ENCODE results near the gene SEBOX. TPM values are rescaled to one million over a fixed set of nuclear protein-coding genes. Genes with fewer than 3 reads are reported as not detected.

The SEBOX gene
- total RNA-seq, 1 experiment from 2014 or later, result not detected

DNA sequence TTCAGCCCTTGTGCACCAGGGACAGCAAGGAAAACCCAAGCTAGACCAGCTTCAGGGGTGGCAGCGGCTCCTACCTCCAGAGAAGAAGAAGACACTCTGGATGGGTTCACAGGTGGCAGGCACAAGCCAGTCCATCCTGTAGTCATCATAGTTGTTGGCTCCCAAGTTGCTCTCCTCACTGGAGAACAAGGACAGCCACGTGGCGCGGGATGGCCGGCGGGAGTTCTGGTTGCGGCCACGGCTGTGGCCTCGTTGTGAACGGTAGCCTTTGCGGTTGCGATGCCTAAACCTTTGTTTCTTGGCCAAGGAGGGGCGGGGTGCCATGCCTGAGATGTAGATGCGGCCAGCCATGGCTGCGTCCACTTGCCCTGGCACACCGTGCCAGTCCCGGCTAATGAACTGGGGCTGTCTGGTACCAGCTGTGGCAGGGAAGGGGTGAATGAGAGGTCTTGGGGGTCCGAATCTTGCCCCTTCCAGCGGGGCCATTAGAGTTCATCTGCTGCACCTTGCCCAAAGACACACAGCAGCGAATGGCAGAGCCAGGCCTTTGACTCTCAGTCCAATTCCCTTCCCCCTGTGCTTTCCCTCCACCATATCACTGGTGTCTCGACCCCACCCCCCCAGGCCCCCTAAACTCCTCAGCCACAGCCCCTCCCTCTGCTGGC lies 2.8 kb upstream of the SEBOX start:
- H3K4me1 ChIP-seq, result peaks cover 12% of the 10 kb centered on the region
- H3K36me3 ChIP-seq, result no peaks in the 10 kb centered on the region; the same call in 1 of the 2 replicates
- no peak for DNase-seq
- H3K27ac ChIP-seq, result no peak overlapping the region
- no peaks in the 10 kb centered on the region for H3K27me3 ChIP-seq
- no peaks in the 10 kb centered on the region for H3K9me3 ChIP-seq (replicated peaks)
- no peak overlapping the region for H3K4me3 ChIP-seq

DNA sequence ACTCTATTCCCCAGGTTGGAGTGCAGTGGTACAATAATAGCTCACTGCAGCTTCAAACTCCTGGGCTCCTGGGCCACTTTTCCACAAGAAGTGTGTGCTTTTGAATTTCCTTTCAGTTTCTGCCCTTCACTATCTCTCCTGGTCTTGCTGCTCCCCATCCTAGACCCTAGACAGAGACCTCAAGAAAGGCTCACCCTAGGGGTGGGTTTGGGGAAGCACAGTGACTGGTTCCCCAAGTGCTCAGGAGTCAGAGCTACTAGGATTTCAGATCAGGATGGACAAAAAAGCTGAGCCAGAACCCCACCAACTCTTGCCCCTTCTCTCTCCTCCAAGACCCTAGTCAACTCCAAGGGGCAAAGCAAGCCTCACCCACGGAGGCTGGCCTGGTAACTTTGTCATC lies 1.6 kb upstream of the SEBOX start:
- Histone ChIP-seq H3K9me3 (replicated peaks) (no peaks in the 10 kb centered on the region), H3K36me3 (no peaks in the 10 kb centered on the region; the same call in 1 of the 2 replicates), H3K27me3 (no peaks in the 10 kb centered on the region), H3K4me1 (peaks cover 12% of the 10 kb centered on the region), H3K4me3 (no peak overlapping the region), H3K27ac (no peak overlapping the region)
- DNase-seq, result no peak

DNA sequence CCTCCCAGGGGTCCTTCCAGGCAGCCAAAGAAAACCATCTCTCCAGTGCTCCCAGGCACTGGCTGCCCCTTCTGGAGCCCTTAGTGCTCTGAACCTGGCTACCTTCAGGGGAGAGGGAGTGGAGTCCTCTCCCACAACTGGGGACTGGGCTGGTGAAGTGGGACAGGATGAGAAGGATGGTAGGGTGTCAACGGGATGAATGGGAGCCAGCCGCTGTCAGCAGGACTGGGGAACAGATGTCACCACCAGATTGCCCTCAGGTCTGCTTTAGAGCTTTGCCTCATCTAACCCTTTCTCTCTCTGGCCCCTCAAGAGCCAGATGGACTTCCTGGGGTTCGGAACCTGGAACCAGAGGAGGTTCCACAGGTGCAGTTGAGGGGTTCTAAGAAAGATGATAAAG lies 488 bp upstream of the SEBOX start:
- H3K4me1 ChIP-seq, result peaks cover 6% of the 10 kb centered on the region
- H3K36me3 ChIP-seq, result peaks cover 8% of the 10 kb centered on the region
- no peak overlapping the region for H3K4me3 ChIP-seq
- DNase-seq, result no peak
- H3K27me3 ChIP-seq, result no peaks in the 10 kb centered on the region
- no peaks in the 10 kb centered on the region for H3K9me3 ChIP-seq (replicated peaks)
- no peak overlapping the region for H3K27ac ChIP-seq

DNA sequence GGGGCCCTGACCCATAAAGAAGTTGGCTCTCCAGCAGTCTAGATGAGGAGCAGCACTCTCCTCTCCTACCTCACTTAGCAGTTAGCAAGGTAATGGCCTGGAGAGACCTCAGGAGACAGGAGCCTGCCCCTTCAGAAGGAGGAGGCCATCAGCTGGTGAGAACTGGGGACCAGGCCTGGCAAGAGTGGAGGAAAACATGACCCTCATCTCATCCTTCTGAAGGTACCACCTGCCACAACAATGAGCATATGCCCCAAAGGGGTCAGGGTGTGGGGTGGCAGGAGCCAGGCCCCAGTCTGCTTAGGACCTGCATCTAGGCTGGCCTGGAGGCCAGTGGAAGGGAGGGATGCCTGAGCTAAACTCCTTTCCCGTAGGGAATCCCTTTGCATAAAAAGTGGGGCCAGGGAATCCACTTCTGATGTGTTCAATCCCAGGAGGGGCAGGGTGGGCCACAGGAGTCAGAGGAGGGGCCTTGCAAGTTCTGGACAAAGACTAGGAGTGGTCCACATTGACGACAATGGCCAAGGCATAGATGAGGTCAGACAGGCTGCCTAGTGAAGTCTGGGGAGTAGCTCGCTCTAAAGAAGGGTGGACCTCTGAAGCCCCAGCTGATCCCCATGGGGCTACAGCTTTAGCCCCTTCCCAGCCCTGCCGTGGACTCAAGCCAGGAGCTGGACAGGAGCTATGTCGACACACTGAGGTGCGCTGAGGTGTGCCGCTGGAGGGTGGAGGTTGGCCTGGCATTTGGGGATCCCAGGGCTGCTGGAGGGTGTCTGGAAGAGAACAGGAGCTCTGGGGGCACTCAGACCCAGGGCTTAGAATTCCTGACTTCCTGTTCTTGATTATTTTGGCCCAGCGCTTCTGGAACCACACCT lies 986 bp downstream of the SEBOX start:
- H3K27me3 ChIP-seq, result no peaks in the 10 kb centered on the region
- H3K36me3 ChIP-seq, result peaks cover 18% of the 10 kb centered on the region
- no peaks in the 10 kb centered on the region for H3K4me1 ChIP-seq
- H3K27ac ChIP-seq, result no peak overlapping the region
- no peaks in the 10 kb centered on the region for H3K9me3 ChIP-seq (replicated peaks)
- no peak overlapping the region for H3K4me3 ChIP-seq
- no peak for DNase-seq

DNA sequence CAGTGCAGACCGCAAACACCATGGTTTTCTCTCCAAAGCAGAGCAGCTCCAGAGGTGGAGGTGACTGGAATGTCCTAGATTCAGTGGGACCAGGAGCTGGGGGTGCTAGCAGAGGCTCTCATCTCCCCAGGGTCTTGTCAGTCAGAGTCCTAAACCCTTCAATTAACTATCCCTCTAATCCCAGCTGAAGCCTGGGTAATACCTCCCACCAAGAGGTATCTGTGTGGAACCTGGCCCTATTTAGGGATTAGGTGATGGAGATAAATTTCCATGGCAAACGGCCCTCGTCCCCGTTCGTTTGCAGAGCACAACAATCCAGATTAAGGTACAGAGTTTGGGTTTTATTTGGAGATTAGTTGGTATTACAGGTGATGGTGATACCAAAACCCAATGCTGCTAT lies 1.8 kb downstream of the SEBOX start:
- no peaks in the 10 kb centered on the region for H3K4me1 ChIP-seq
- H3K27ac ChIP-seq, result no peak overlapping the region
- DNase-seq, result no peak
- peaks cover 18% of the 10 kb centered on the region for H3K36me3 ChIP-seq
- no peaks in the 10 kb centered on the region for H3K27me3 ChIP-seq
- H3K4me3 ChIP-seq, result no peak overlapping the region
- no peaks in the 10 kb centered on the region for H3K9me3 ChIP-seq (replicated peaks)

DNA sequence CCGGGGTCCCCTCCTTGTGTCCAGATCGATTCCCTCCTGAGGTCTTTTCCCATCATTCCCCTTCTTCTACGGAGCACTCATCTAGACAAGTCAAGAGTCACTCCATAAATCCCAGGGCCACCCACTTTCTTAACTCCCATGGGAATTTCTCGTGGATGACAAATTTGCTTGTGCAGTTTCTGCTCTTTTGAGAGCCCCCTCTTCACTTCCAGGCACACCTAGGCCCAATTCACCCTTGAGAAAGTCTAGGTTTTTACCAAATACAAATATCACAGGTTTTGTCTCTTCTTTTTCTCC lies 7.2 kb downstream of the SEBOX start:
- Histone ChIP-seq H3K9me3 (replicated peaks) (no peaks in the 10 kb centered on the region), H3K4me3 (peak overlapping the region; percentile 93), H3K27ac (peak overlapping the region; percentile 71), H3K27me3 (no peaks in the 10 kb centered on the region), H3K4me1 (peaks cover 6% of the 10 kb centered on the region; the same call in 1 of the 2 replicates), H3K36me3 (peaks cover 34% of the 10 kb centered on the region)
- DNase-seq, result no peak

DNA sequence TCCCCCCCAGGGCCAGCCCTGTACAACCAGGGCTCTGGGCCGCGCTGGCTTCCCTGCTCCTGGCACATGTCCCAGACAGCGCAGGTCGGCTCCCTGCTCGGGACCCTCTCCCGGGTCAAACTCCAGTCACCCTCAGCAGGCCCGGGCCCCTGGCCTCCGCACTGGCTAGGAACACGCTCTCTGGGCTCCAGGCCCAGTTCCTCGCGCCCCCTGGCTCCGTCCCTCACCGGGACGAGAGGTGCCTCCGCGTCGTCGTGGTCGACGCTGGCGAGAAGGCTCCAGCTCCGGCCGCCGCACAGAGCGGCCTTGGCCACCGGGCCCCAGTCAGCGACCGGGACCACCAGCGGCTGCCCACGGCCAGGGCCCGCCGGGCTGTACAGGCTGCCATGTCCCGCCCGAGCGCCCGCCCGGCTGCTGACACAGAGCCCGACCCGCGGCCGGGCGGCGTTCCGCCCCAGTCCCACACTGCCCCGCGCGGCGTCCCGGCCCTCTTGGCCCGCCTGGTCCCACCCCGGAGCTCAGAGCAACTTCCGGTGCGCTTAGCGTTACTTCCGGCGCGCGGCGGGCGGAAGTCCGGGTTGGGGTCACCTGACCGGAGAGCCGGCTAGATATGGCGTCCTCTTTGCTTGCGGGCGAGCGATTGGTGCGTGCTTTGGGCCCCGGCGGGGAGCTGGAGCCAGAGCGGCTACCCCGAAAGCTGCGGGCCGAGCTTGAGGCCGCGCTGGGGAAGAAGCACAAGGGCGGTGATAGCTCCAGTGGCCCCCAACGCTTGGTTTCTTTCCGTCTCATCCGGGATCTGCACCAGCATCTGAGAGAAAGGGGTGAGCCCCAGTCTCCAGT lies 7.7 kb downstream of the SEBOX start, which contains the start of gene POLDIP2:
Gene POLDIP2 (minus strand): TSS at position 467 of the 840 bp plus-strand sequence. CDS start 79 bp downstream, at position 388.
- peaks cover 39% of the 10 kb centered on the region for H3K36me3 ChIP-seq
- H3K4me1 ChIP-seq, result peaks cover 6% of the 10 kb centered on the region; the same call in 1 of the 2 replicates
- H3K4me3 ChIP-seq, result peak within 1 kb of the TSS; percentile 93
- peak within 1 kb of the TSS; percentile 71 for H3K27ac ChIP-seq
- H3K9me3 ChIP-seq (replicated peaks), result no peaks in the 10 kb centered on the region
- H3K27me3 ChIP-seq, result no peaks in the 10 kb centered on the region
- peak; percentile 97 for DNase-seq

DNA sequence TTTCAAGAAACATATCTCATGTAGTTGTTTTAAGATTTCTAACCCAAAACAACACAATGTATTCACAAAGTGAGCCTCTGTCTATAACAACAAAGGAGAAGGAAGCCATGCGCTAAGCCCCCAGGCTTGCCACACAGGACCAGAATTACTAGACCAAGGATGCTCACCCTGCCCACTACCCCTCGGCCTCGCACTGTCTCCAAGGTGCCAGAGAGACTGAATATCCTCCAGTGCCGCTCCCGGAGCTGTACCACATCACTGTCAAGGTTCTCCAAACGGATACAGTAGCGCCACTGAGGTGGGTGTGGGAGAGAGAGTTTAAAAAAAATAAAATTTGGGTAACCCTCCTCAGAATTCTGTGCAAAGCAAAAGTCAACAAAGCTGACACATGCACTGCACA lies 14.7 kb downstream of the SEBOX start:
- H3K36me3 ChIP-seq, result peaks cover 79% of the 10 kb centered on the region
- H3K4me1 ChIP-seq, result no peaks in the 10 kb centered on the region
- no peak for DNase-seq
- H3K27me3 ChIP-seq, result no peaks in the 10 kb centered on the region
- H3K27ac ChIP-seq, result no peak overlapping the region
- no peak overlapping the region for H3K4me3 ChIP-seq
- no peaks in the 10 kb centered on the region for H3K9me3 ChIP-seq (replicated peaks)

DNA sequence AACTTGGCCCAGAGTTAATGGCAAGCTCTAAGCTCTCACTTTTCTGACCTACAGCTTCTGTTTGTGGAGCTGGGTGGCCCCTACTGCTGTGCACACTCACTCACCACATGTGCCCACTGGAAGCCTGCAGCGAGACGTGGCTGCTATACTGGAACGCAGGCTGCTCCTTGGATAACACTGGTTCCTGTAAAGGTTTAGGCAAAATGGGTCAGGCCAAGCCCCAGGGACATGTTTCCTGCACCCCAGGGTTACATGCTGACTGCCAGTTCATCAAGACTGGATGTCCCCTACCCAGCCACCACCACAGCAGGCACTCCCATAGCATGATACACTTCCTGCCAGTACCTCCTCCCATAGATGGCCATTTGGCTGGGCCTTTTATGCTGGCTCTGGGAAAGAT lies 16.0 kb downstream of the SEBOX start:
- no peaks in the 10 kb centered on the region for H3K9me3 ChIP-seq (replicated peaks)
- H3K27ac ChIP-seq, result no peak overlapping the region
- peaks cover 74% of the 10 kb centered on the region for H3K36me3 ChIP-seq
- no peak for DNase-seq
- H3K4me1 ChIP-seq, result no peaks in the 10 kb centered on the region
- no peaks in the 10 kb centered on the region for H3K27me3 ChIP-seq
- H3K4me3 ChIP-seq, result no peak overlapping the region

DNA sequence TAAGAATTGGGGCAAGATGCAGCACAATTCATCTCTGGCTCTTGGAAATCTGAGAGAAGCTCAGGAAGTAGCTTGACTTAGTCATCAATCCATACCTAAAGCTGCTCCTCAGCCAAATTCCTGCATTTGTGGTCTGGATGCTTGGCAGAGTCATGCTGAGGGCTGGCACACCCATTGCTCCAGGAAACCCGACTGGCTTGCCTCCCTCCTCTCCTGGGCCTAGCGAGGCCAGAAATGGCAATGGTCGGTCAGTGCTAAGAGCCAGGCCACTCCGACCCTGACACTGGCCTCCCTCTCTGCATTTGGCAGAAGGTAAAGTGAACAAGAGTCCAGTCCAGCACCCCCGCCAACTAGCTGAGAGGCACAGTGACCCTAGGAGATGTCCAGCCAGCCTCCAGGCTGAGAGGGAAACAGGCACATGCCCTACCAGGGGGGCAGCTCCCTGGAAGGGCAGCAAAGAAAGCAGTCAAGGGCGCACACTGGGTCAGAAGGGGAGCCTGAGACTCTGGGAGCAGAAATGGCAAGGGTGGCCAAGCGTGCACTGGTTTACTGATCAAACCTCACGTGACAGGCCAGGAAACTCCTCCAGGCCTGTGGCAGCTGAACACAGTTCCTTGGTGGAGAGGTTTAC lies 17.6 kb downstream of the SEBOX start:
- Histone ChIP-seq H3K4me1 (no peaks in the 10 kb centered on the region), H3K36me3 (peaks cover 73% of the 10 kb centered on the region), H3K27ac (no peak overlapping the region), H3K4me3 (no peak overlapping the region), H3K9me3 (replicated peaks) (no peaks in the 10 kb centered on the region), H3K27me3 (no peaks in the 10 kb centered on the region)
- no peak for DNase-seq

DNA sequence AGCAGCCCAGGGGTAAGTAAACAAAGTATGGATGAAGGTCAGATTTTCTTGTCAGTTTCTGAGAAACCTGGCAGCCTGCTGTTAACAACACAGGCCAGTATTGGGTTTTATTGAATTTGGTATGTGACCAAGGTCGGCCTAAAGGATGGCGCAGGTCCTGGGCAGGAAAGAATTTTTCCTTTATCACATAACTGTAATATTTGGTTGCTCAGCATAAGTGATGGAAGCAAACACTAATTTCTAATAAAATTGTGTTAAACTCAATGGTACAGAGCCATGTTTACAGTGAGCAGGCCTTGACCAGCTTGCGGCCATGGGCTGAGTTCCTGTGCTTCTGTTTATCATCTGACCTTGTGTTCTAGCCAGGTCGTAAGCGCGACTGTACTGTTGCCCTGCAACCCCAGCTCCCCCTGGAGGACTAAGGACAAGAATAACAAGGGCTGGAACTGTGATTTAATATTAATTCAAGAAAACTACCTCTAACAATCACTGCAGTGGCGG lies 18.2 kb downstream of the SEBOX start:
- DNase-seq, result peak in 1 of 2 experiments; percentile 36
- no peak overlapping the region for H3K27ac ChIP-seq
- no peaks in the 10 kb centered on the region for H3K9me3 ChIP-seq (replicated peaks)
- peaks cover 75% of the 10 kb centered on the region for H3K36me3 ChIP-seq
- no peak overlapping the region for H3K4me3 ChIP-seq
- no peaks in the 10 kb centered on the region for H3K27me3 ChIP-seq
- no peaks in the 10 kb centered on the region for H3K4me1 ChIP-seq

DNA sequence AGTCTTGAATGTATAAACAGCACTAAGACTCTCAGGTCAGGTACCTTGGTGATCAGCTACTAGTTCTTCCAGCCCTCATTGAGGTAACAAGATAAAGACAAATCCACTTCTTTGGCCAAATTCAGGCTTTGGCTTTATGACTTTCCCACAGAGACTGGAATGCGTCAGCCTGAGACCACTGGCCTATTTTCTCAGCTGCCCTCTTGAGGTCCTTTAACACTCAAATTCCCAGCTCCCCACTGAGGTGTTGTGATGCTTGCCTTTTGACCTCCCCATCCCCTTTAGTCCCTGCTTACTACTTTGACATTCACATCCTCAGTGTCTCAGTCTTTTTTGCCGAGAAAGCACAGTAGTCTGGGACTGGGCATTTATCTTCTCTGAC lies 18.8 kb downstream of the SEBOX start:
- Histone ChIP-seq H3K27me3 (no peaks in the 10 kb centered on the region), H3K9me3 (replicated peaks) (no peaks in the 10 kb centered on the region), H3K36me3 (peaks cover 74% of the 10 kb centered on the region), H3K4me3 (no peak overlapping the region), H3K4me1 (no peaks in the 10 kb centered on the region), H3K27ac (no peak overlapping the region)
- DNase-seq, result no peak

DNA sequence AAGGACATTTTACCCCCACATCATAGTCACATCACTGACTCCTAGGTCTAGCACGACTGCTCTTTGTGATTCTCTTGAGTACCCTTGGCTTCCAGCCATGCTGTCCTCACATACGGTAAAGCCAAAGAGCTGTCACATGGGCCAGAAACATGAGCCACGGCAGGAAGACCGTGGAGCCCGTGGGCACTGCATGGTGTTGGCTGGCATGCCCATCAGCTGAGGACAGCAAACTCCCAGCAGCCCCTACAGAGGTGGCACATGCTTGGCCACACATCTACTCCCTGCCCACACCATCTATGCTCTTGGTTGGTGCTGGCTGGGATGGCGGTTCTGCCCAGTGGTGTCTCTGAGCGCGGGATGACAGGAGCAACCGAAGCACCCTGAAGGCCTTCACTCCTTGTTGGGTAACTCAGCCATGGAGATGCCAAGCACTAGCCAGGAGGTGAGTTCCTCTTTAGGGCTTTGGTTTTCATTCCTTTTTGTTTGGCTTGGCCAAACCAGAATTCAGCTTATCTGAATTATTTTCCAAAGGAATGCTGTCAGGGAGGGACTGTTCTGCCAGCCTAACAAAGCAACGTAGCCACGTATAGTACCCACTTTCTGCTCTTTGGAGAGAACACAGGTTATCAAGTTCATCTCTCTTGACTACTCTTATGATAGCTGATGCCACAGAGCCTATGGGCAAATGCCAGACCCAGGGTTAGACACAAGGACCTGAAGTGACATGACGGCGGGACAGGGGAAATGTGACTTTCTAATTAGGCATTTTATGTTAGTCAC lies 19.4 kb downstream of the SEBOX start:
- no peak overlapping the region for H3K4me3 ChIP-seq
- H3K4me1 ChIP-seq, result no peaks in the 10 kb centered on the region
- no peak for DNase-seq
- no peaks in the 10 kb centered on the region for H3K27me3 ChIP-seq
- H3K27ac ChIP-seq, result no peak overlapping the region
- H3K9me3 ChIP-seq (replicated peaks), result no peaks in the 10 kb centered on the region
- H3K36me3 ChIP-seq, result peaks cover 74% of the 10 kb centered on the region

DNA sequence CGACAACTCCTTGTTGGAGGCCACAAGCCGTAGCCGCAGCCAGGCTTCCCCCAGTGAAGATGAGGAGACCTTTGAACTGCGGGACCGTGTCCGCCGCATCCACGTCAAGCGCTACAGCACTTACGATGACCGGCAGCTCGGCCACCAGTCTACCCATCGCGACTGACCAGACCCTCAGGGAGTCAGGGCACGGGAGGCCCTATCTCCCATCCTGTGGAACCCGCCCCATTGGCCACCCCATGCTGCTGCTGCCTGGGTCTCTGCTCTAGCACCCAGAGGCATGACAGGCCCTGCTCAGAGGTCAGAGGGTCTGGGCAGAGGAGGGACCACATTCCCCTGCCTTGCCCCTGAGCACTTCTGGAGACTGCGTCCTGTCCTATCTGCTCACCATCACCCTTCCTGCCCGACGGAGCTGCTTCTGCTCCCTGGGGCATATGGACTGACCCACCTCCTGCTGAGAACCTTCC lies 20.5 kb downstream of the SEBOX start:
- no peak for DNase-seq
- Histone ChIP-seq H3K4me3 (no peak overlapping the region), H3K9me3 (replicated peaks) (no peaks in the 10 kb centered on the region), H3K4me1 (no peaks in the 10 kb centered on the region), H3K27me3 (no peaks in the 10 kb centered on the region), H3K27ac (no peak overlapping the region), H3K36me3 (peaks cover 66% of the 10 kb centered on the region)
